ENCODE measurements around the gene FAM78B.

- TF ChIP-seq CTCF (IDR thresholded peaks at IDR 0.05; ENCODE audit: extremely low read depth in 1 of 2, insufficient read depth in 1 of 2, low read depth in 1 of 2, low read length in 2 of 2) (no peak), MAX (IDR thresholded peaks at IDR 0.05; ENCODE audit: insufficient read depth, insufficient read length) (no peak), EZH2 (IDR thresholded peaks at IDR 0.05; ENCODE audit: borderline replicate concordance, low read depth, low read length, severe bottlenecking) (no peak), POLR2A (IDR thresholded peaks at IDR 0.05; ENCODE audit: low read depth, low read length) (no peak), MYC (IDR thresholded peaks at IDR 0.05; ENCODE audit: low read depth, low read length) (no peak), JUN (IDR thresholded peaks at IDR 0.05; ENCODE audit: borderline replicate concordance, insufficient read depth, insufficient read length, low read depth) (no peak), POLR2AphosphoS5 (IDR thresholded peaks at IDR 0.05; ENCODE audit: insufficient read depth, low read depth, low read length) (no peak), FOS (IDR thresholded peaks at IDR 0.05; ENCODE audit: borderline replicate concordance, insufficient read depth, low read length) (no peak), GATA2 (IDR thresholded peaks at IDR 0.05; ENCODE audit: insufficient read depth, insufficient read length, low read depth, low read length) (no peak)
Observed at GRCh38 chr1:166141969-166142368, 24.8 kb downstream of the FAM78B start.
